ENCODE measurements around the gene ATAD3C.

DNA sequence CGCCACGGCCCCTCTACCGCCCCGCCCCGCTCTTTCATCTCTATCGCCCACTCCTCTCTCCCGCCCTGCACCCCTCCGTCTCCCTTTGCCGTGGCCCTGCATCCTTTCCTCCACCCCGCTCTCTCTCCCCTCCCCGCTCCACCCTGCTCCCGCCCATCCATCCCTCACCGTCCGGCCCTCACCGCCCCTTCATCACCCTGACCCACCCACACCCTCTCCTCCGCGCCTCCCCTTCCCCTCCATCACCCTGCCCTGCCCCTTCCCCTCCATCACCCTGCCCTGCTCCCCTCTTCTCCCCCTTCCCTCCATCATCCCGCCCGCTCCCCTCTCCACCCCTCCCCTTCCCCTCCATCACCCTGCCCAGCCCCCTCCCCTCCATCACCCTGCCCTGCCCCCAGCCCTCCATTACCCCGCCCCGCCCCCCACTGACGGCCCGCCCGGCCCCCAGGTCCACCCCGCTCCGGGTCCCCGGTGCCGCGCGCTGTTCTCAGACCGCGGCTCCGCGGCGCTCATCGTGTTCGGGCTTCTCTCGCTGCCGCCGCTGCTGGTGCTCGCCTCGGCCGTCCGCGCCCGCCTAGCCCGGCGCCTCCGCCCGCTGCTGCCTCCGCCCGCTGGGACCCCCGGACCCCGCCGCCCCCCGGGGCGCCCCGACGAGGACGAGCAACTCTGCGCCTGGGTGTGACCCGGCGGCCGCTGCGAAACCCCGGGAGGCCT lies 22.2 kb upstream of the ATAD3C start:
- TF ChIP-seq TAF1 (IDR thresholded peaks at IDR 0.05; ENCODE audit: borderline replicate concordance, low read depth, low read length) (no peak), POLR2AphosphoS5 (IDR thresholded peaks at IDR 0.05; ENCODE audit: low read depth, low read length) (no peak), POLR2A (IDR thresholded peaks at IDR 0.05; ENCODE audit: low read depth, low read length) (no peak)

Data from GM12892 (cell line).